NCI-H2196 treated with DMSO at 0.1 percent for 48 hours (cell line): ENCODE data around the gene TTC3.
"Not testable (repeated sequence)": the region's sequence is repeated elsewhere in the genome, so short reads cannot be mapped to it uniquely, and the experiment has no call there.

ENCODE experiments used
- DNase-seq: peaks from one replicate; lab custom pipeline; 2025; ENCODE audit not compliant: unreplicated experiment; lab: John Stamatoyannopoulos, UW

TTC3 gene

GRCh38 chr21:37072988-37073416 lies at the start of gene TTC3, which contains the start of gene PIGP:
Gene TTC3 (plus strand): TSS chr21:37073254. CDS start chr21:37087258, 14,004 bp downstream.
Gene PIGP (minus strand): TSS chr21:37073071. CDS start chr21:37072515, 556 bp downstream.
- DNase-seq = peak; percentile 94

- no peak for DNase-seq
Observed at GRCh38 chr21:37026499-37026898, 46.6 kb upstream of the TTC3 start.

- DNase-seq = no peak
Observed at GRCh38 chr21:37028570-37028969, 44.5 kb upstream of the TTC3 start.

GRCh38 chr21:37030864-37031263 lies 42.2 kb upstream of the TTC3 start:
- DNase-seq = no peak

- DNase-seq = no peak
Observed at GRCh38 chr21:37032293-37032692, 40.8 kb upstream of the TTC3 start.

- DNase-seq = no peak
Observed at GRCh38 chr21:37032877-37033471, 40.1 kb upstream of the TTC3 start.

GRCh38 chr21:37034394-37034793 lies 38.7 kb upstream of the TTC3 start:
- DNase-seq = not testable (repeated sequence)

GRCh38 chr21:37036177-37036576 lies 36.9 kb upstream of the TTC3 start:
- no peak for DNase-seq

GRCh38 chr21:37039411-37040075 lies 33.5 kb upstream of the TTC3 start:
- no peak for DNase-seq

- no peak for DNase-seq
Observed at GRCh38 chr21:37040212-37040611, 32.8 kb upstream of the TTC3 start.

- peak; percentile 13 for DNase-seq
Observed at GRCh38 chr21:37041706-37042271, 31.3 kb upstream of the TTC3 start.

GRCh38 chr21:37043818-37044217 lies 29.2 kb upstream of the TTC3 start:
- DNase-seq = no peak

- DNase-seq = no peak
Observed at GRCh38 chr21:37044643-37045042, 28.4 kb upstream of the TTC3 start.

GRCh38 chr21:37045149-37045548 lies 27.9 kb upstream of the TTC3 start:
- DNase-seq = no peak

GRCh38 chr21:37045556-37045955 lies 27.5 kb upstream of the TTC3 start:
- no peak for DNase-seq

GRCh38 chr21:37047079-37047478 lies 26.0 kb upstream of the TTC3 start:
- no peak for DNase-seq

- DNase-seq = not testable (repeated sequence)
Observed at GRCh38 chr21:37049741-37050140, 23.3 kb upstream of the TTC3 start.

- no peak for DNase-seq
Observed at GRCh38 chr21:37055271-37055855, 17.7 kb upstream of the TTC3 start.

GRCh38 chr21:37057614-37058013 lies 15.4 kb upstream of the TTC3 start:
- no peak for DNase-seq

GRCh38 chr21:37058261-37058660 lies 14.8 kb upstream of the TTC3 start:
- DNase-seq = no peak

GRCh38 chr21:37059181-37059580 lies 13.9 kb upstream of the TTC3 start:
- DNase-seq = no peak

- DNase-seq = peak; percentile 87
Observed at GRCh38 chr21:37060296-37060695, 12.8 kb upstream of the TTC3 start.
